Stimulated activated CD8-positive, alpha-beta memory T cell treated with anti-CD3 and anti-CD28 coated beads, Interleukin-4, amount 100 ng/mL, for 1 hour (primary cell): ENCODE data around the gene ZNF764.

Experiments used
- DNase-seq, 2 donors: peaks; one replicate each; pipeline ENCODE4 v3.0.0-alpha.2; 2020; ENCODE audit warnings: low read depth in 2 of 2, low spot score in 1 of 2

ZNF764 gene

DNA sequence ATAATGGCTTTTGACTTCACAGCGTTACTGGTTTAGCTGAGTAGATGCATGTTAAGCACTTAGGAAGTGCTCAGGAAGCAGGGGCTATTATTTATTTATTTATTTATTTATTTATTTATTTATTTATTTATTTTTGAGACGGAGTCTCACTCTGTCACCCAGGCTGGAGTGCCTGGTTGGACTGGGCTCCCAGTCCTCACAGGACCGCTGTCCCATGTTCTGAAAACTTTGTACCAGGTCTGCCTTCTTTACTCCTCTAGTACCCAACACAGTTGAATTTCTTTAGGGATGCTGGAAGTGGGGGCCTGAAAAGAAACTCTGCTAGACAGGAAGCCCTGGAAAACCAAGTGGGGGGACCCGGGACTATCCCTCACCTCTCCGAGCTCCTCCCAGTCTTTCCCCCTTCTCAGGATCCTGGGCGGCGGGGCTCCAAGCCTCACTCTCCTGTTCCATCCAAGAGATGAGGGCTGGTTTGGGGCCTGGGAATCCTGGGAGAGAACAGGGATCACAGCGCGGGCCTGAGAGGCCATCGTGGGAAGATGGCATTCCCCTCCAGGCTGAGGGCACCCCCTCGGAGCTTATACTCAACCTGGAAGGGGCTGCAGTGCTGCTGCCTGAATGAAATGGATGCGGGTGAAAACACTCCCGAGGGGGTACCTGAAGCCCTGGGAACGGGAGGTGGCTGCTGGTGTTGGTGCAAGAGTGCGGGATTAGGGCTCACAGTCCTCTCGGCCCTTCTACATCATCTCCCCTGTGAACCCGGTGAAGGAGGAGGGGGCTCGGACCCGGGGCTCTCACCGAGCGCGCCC is 12.7 kb upstream of the ZNF764 start:
- DNase-seq, result no peak

DNA sequence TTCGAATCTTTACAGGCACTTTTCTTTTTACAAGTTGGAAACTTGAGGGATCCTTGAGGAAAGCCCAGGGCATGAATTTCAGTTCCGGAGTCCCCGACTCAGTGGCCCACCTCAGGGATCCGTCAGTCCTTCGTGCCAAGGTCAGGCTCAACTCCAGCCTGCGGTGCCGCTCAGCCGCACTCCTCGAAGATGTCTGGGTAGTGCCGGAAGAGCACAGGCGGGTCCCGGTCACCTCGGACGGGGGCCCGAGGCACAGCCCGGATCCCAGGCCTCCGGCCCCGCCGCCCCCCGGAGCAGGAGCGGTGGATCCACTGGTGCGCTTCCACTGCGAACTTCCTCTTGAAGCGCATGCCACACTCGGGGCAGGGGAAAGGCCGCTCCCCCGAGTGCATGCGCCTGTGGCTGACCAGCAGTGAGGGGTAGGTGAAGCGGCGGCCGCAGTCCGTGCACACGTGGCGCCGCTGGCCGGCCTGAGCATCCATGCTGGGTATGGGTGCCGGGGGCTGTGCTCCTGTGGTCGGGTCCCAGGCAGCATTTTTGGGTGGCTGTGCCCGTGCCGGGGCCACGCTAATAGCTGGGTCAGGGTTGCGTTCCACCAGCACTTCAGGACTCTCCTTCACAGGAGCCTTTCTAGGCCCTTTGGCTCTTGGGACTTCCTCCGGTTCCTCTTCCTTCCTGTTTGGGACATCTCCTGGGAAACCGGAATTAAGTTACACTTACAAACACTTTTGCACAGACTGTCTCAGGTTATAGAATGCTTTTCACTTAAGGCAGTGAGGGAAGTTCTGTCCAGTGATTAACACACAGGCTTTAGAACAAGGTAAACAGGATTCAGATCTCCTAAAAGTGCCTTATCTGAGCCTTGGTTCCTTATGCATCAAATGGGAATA is 11.8 kb upstream of the ZNF764 start:
- DNase-seq, result no peak

DNA sequence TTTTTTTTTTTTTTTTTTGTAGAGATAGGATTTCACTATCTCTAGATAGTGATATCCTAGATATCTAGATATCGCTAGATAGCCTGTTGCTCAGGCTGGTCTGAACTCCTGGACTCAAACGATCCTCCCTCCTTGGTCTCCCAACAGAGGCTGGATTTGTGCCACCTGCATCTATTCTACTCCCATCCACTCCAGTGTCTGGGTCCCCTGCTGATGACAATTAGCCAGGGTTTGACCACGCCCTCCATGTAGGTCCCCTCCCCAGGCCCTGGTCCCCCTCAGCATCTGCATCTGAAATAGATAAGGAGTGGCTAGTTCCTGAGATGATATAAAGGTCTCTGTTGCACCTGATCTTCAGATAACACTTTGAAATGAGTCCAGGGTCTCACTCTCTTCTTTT is 11.1 kb upstream of the ZNF764 start:
- DNase-seq, result no peak

DNA sequence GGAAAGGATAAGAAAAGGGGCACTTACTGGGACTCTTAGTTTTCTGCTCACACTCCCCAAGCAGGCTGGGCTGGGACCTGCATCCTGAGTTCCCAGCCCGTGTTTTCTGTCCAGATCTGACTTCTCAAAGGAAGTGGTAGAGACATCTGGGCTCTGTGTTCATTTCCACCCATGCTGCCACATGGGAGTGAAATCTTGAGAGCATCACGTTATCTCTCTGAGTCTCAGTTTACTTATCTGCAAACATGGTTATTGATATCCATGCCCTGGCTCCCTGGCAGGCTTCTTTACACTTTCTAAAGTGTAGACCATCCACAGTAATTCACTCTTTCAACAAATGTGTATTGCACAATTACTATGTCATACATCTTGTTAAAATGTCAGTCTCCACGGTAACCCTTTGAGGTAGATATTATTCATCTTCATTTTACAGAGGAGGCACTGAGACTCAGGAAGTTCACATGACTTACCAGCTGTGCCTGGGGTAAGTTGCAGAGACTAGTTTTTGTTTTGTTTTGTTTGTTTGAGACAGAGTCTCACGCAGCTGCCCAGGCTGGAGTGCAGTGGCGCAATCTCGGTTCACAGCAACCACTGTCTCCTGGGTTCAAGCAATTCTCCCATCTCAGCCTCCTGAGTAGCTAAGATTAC is 9.9 kb upstream of the ZNF764 start:
- DNase-seq, result no peak

DNA sequence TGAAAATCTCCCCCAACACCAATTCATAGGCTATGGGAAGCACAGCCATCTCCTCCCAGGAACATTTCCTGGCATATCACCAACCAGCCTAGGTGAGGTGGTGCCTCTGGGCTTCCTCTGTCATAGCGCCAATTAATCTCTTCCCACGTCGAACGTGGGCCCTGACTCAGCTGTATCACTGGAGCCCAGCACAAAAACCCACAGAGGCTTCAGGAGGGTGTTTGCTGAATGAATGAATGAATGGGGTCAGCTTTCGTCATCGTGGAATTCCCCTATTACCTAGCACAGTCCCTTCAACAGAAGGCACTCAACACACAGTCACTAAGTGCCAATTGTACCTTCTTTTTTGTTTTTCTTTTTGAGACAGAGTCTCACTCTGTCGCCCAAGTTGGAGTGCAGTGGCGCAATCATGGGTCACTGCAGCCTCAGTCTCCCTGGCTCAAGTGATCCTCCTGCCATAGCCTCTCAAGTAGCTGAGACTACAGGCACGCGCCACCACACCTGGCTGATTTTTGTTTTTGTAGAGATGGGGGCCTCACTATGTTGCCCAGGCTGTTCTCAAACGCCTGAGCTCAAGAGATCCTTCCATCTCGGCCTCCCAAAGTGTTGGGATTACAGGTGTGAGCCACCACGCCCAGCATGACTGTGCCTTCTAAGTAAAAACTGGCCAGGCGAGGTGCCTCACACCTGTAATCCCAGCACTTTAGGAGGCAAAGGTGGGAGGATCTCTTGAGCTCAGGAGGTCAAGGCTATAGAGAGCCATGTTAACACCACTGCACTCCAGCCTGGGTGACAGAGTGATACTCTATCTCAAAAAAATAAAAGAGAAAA is 9.2 kb upstream of the ZNF764 start:
- no peak for DNase-seq

DNA sequence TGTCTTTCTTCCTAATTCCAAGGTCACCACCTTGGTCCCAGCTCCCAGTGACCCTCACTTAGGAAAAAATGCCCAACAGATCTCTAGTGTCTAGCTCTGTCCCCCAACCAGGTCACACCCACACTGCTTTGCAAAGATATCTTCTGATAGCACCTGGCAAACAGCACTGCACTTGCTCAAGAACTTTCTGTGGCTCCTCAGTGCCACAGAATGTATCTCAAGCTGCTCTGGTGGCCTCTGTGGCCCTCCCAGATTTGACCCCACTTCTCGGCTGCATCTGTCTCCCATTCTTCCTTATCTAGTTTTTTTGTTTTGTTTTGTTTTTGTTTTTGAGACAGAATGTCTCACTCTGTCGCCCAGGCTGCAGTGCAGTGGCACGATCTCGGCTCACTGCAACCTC is 8.4 kb upstream of the ZNF764 start:
- DNase-seq, result no peak

DNA sequence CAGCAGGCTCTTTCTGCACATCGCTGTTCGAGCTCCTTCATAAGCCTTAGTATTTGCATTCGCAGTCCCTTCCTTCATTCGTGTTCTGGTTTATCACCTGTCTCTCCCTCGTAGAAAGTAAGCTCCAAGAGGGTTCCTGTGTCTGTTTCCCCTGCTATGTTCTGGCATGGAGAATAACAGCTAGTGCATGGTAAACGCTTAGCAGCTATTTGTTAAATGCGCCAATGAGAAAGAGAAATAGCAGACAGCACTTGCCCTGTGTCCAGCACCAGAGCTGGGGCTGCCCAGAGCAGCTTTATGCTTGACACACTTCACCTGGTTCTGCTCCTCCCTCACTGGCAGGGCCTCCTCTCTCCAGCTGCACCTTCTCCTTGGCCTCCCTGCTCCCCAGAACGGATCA is 7.8 kb upstream of the ZNF764 start:
- DNase-seq, result no peak

DNA sequence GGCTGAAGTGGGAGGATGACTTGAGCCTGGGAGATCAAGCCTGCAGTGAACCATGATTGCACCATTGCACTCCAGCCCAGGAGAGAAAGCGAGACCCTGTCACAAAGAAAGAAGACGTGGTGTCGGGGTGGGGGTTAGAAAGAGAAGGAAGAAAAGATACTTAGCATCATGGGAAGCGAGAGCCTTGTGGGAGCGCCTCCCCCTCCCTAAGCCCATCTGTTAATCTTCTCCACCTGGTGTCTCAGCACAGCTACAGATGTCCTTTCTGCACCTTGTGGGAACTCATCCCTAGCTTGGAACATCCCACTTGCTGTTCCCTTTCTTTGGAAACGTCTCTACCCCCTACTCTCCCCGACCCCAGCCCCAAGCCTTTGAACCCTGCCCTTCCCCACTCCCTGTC is 7.4 kb upstream of the ZNF764 start:
- no peak for DNase-seq

DNA sequence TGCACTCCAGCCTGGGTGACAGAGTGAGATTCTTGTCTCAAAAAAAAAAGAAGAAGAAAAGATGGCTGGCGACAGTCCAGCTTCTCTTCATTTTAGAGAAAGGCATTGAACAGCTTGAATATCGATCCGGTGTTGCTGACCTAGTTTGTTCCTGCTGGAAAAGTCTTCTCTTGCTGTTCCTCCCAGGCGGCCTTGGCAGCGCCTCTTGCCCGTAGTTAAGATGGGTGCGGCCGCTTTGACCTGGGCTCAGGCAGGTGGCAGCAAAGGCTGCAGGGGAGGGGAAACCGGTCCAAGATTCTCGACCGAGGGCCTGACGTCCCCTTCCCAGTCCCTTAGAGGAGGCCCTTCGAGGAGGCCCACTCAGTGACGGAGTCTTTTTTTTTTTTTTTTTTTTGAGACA is 3.8 kb upstream of the ZNF764 start:
- DNase-seq, result no peak

DNA sequence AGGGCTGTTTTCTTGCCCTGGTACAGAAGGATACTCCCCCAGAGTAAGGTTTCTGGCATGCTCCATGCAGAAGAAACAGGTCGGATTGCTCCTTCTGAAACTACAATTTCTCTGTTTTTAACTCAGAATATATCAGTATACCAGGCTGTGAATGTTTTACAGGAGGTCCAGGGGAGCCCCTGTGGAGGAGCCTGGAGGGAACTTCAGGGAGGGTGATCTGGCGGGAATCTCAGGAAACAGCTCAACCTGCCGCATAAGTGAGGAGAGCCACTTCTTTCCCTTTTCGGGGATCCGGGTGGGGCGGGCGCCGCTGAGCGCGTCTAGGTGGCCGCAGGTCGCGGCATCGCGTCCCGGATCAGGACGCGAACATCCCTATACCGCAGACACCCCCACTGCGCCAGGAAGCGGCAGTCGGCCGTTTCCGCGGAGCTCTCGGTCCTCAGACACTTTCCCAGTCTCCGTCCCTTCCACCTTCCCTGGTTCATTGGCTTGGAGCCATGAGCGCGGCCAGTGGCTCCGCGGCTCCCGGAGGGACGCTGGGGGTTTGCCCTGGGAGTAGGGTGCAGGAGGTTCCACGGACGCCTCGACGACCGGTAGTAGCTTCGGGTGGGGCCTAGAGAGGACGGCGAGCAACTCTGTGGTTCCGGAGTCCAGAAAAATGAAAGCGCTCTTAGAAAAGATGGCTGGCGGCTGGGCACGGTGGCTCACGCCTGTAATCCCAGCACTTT is 3.1 kb upstream of the ZNF764 start:
- no peak for DNase-seq

DNA sequence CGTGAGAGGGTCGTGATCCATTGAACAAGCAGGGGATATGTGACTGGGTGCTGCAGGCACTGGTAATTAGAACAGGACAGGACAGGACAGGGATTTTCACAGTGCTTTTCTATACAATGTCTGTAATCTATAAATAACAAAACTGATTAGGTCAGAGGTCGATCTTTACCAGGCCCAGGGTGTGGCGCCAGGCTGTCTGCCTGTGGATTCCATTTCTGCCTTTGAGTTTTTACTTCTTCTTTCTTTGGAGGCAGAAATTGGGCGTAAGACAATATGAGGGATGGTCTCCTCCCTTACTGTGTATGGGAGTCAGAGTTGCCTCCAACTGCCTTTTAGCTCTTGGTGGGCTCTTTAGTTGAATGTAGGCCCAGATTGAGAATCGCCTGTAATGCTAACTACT is 1.5 kb upstream of the ZNF764 start:
- no peak for DNase-seq

DNA sequence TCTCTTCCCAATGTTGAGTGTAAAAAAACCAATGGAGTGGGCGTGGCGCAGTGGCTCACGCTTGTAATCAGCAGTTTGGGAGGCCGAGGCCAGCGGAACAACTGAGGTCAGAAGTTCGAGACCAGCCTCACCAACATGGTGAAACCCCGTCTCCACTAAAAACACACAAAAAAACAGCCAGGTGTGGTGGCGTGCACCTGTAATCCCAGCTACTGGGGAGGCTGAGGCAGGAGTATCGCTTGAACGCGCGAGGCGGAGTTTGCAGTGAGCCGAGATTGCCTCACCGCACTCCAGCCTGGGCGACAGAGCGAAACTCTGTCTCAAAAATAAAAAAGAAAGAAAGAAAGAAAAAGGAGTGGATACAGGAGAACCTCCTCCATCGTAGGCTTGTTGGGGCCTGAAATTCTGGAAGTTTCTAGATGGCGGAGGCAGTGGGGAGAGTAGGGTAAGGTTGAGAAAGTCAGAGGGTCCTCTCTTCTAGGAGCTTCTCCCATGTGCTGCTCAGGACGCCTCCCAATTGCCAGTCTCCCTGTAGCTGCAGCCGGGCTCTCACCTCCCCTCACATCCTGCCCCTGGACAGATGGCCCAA is 709 bp upstream of the ZNF764 start:
- DNase-seq, result no peak

DNA sequence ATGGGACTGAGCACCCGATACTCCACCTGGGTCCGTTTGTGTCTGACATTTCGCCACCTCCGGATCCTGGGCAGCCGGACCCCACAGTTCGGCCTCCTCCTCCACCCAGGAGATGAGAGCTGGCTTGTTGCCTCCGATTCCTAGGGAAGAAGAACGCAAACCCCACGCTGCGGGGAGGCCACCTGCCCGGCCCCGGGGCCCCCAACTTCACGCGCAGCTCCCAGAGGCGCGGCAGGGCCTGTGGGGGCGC is 542 bp downstream of the ZNF764 start:
- no peak for DNase-seq

DNA sequence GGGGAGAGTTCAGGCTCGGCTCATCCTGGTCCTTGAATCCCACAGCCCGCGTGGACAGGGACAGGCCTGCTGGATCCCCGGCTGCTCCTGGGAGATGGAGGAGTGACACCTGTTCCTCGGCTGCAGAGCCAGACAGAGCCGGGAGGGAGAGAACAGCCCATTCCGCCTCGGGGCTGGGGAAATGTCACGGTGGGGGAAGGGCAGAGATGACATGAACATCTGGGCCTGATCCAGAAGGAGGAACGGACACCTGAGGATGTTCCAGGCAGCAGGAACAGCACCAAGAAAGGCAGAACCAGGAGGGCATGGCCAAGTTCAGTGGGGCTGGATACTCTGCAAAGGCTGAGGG is 2.1 kb downstream of the ZNF764 start:
- DNase-seq, result no peak

DNA sequence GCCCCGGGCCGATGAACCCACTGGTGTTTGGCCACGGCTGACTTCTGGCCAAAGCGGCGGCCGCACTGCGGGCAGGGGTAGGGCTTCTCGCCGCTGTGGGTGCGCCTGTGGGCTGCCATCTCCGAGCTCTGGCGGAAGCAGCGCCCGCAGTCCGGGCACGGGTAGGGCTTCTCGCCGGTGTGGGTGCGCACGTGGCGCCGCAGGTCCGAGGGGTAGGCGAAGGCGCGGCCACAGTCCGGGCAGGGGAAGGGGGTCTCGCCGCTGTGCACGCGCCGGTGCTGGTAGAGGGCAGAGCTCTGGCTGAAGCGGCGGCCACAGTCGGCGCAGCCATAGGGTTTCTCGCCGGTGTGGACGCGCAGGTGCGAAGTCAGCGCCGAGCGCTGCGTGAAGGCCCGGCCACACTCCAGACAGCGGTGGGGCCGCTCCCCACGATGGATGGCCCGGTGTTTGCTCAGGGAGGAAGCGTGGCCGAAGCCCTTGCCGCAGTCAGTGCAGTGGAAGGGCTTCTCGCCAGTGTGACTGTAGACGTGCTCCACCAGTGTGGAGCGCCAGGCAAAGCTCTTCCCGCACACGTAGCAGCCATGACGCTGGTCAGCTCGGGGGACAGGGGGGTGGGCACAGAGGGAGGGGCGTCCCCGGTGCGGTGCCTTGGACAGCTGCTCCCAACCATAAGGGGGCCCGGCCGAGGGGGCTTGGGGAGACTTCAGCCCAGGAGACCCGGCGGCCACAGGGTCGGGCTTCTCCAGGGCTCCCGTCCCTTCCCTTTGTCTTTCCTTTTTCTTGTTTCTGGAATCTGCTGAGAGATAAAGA is 2.7 kb downstream of the ZNF764 start:
- no peak for DNase-seq

DNA sequence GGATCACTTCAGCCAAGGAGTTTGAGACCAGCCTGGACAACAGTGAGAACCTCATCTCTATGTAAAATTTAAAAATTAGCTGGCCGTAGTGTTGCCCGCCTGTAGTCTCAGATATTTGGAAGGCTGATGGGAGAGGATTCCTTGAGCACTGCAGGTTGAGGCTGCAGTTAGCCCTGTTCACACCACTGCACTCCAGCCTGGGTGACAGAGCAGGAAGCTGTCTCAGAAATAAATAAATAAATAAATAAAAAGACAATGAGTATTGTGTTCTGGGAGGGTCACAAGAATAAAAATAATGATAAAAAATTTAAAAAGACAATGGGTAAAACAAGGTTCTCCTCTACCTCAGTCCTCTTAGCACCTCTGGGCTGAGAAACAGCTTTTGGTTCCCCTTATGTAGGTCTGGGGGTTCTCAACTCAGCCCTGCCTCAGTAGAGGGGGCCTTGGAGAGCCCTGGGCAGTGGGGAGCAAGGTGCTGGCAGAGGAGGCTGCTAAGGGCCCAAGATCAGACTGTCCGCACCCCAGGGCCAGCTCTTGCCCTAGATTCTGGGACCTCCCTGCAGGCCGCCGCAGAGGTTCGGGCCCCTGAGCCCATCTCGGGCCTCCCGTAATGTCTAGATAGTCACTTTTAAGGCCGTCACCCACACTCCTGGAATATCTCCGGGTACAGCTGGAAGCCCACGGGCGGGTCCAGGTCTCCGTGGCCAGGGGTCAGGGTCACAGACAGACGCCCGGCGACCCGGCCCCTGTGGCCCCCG is 3.4 kb downstream of the ZNF764 start:
- DNase-seq, result no peak

DNA sequence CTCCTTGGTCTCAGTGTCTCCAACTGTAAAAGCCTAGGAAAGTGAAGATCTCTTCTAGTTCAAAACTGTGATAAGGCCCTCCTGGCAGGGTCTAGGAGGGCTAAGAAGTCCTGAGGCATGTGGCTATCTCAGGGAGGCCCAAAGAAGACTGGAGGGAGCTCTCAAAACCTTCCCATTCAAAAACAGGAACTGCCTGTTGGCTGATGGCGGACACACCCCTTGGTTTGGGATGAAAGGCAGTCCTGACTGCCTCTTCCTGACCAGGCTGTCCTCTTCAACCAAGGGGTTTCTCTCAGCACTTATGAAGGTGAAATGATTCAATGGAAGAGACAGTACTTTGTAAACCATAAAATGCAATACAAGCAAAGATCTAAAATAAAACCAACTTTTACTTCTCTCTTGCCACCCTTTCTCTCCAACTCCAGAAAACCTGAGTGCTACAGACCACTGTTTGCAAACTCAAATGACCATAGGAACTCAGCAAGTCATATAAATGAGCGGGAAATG is 4.7 kb downstream of the ZNF764 start:
- no peak for DNase-seq

DNA sequence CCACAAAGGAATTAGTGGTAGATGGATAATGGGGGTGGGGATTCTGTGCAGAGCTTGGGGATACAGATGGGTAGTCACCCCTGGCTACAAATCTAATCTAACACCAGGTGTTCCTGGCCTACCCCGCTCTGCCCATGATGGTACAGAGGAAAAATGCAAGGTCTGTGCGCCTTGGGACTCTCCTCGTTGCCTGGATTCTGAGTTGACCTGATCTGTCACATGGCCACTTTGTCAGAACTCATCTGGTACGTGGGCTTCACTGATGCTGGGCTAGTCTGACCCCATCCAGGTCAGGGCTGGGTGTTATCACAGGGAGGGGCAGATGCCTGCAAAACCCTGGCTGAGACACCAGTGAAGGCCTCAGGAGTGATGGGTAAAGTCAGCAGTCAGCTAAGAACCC is 5.2 kb downstream of the ZNF764 start:
- no peak for DNase-seq

DNA sequence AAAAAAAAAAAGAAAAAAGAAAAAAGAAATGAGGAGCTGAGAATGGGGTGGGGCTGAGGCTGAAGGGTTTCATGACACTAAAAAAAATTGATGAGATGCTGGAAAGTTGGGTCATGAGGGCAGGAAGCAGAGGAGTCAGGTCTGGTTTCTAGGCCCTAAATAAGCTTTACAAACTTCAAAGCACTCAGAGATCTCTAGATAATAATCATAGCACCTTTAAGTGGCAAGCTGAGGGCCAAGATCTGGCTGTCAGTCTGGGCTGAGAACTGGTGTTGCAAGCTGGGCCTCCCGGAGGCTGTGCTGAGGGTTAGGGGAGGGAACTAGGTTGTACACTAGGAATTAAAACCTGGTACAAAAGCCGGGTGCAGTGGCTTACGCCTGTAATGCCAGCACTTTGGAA is 6.4 kb downstream of the ZNF764 start:
- DNase-seq, result peak in 1 of 2 donors; percentile 31
